ENCODE data around the gene DNMT1.

DNMT1 gene

DNA sequence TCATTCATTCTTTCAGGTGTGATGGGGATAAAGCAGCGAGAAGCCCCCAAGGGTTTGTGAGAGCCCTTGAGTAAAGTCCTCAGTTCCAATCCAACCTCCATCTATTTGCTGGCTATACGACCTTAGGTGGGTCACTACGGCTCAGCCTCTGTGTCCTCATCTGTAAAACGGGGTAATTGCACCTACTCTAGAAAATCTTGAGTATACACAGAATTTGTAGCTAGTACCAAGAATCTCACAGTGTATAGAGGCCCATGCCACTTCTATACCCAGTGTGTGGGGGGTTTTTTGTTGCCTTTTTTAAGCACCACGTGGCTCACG lies 406 bp upstream of the DNMT1 start:
- TF ChIP-seq, protein P1, sequence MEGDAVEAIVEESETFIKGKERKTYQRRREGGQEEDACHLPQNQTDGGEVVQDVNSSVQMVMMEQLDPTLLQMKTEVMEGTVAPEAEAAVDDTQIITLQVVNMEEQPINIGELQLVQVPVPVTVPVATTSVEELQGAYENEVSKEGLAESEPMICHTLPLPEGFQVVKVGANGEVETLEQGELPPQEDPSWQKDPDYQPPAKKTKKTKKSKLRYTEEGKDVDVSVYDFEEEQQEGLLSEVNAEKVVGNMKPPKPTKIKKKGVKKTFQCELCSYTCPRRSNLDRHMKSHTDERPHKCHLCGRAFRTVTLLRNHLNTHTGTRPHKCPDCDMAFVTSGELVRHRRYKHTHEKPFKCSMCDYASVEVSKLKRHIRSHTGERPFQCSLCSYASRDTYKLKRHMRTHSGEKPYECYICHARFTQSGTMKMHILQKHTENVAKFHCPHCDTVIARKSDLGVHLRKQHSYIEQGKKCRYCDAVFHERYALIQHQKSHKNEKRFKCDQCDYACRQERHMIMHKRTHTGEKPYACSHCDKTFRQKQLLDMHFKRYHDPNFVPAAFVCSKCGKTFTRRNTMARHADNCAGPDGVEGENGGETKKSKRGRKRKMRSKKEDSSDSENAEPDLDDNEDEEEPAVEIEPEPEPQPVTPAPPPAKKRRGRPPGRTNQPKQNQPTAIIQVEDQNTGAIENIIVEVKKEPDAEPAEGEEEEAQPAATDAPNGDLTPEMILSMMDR (IDR thresholded peaks at IDR 0.05; ENCODE audit: borderline replicate concordance, control extremely low read depth, extremely low read depth, insufficient read depth, missing control alignments): no peak
- in situ Hi-C loops (cut with MboI; ENCODE audit: low sequenced_read_pairs, unreplicated experiment): no loop called here
- DNase-seq (ENCODE audit: low spot score): no peak

DNA sequence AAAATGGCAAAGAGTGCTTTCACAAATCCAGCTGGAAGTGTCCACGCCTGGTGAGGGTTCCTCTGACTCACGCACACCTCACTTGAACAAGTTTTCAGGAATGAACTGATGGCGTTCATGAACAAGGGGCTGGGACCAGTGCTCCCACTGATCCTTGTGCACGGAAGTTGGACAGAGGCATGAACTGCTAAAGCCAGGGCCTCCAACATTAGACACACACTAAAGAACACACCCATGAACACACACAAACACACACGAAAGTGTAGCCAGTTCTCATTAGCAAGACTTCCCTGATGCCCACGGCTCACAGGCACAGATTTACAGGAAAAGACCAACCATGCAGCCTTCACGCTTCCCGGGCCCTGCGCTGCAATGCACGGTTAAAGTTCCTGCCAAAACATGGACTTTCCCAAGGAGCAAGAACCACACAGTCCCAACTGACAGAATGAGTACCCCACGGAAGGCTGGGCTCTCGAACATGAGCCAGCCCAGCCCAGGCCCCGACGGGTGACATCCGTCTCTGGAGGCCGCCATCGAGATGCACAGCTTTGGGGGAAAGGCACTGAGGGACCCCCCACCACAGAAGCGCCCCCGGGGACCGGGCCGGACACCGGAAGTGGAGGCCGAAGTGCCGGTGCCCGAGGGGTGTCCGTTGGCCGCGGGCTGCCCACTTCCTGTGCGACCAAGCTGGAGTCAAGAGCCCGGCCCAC lies 808 bp downstream of the DNMT1 start:
- no peak for DNase-seq (ENCODE audit: low spot score)
- in situ Hi-C loops (cut with MboI; ENCODE audit: low sequenced_read_pairs, unreplicated experiment): no loop called here
- TF ChIP-seq, protein P1 (IDR thresholded peaks at IDR 0.05; ENCODE audit: borderline replicate concordance, control extremely low read depth, extremely low read depth, insufficient read depth, missing control alignments): no peak

DNA sequence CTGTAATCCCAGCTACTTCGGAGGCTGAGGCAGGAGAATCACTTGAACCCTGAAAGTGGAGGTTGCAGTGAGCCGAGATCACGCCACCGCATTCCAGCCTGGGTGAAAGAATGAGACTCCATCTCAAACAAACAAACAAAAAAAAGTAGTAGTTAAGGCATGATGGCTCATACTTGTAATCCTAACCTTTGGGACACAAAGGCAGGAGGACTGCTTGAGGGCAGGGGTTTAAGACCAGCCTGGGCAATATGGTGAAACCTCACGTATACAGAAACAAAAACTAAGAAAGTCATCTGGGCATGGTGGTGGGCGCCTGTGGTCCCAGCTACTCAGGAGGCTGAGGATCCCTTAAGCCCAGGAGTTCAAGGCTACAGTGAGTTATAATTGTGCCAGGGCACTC lies 1.8 kb downstream of the DNMT1 start:
- no peak for DNase-seq (ENCODE audit: low spot score)
- in situ Hi-C loops (cut with MboI; ENCODE audit: low sequenced_read_pairs, unreplicated experiment): no loop called here
- TF ChIP-seq, protein P1 (IDR thresholded peaks at IDR 0.05; ENCODE audit: borderline replicate concordance, control extremely low read depth, extremely low read depth, insufficient read depth, missing control alignments): no peak

DNA sequence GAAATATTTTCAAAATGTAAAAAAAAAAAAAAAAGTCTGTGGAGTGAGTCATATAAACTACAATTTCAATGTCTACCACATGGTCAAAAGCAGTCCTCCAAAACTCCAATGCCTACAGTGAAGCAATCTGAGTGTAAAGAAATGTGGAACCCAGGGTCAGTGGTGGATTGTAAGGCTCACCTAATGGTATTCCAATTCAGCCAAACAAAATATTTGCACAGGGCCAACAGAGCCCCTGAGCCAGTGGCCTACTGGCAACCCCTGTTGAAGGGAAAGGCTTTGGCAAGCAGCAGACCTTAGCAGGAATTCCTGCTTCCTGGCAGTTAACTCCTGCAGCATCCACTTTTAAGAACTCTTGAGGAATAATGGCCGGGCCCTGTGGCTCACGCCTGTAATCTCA lies 3.4 kb downstream of the DNMT1 start:
- in situ Hi-C loops (cut with MboI; ENCODE audit: low sequenced_read_pairs, unreplicated experiment): no loop called here
- TF ChIP-seq, protein P1 (IDR thresholded peaks at IDR 0.05; ENCODE audit: borderline replicate concordance, control extremely low read depth, extremely low read depth, insufficient read depth, missing control alignments): no peak
- DNase-seq (ENCODE audit: low spot score): no peak

DNA sequence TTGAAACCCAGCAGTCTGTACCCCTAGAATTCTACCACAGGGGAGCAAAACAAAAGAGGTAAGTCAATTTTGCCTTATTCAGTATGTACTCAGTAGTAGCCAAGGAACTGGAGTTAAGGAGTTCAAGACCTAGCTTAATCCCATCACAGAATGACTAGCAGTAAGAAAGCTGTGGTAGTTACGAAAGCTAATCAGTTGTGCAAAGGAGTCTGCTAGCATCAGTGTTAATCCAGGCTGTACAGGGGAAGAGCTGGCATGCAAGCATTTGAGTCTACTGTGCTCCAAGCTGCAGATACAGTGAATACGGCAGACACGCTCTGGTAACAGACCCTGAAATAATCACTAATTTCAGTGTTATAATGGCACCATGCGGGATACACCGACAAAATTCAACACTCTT lies 4.7 kb downstream of the DNMT1 start:
- TF ChIP-seq, protein P1 (IDR thresholded peaks at IDR 0.05; ENCODE audit: borderline replicate concordance, control extremely low read depth, extremely low read depth, insufficient read depth, missing control alignments): no peak
- no peak for DNase-seq (ENCODE audit: low spot score)
- in situ Hi-C loops (cut with MboI; ENCODE audit: low sequenced_read_pairs, unreplicated experiment): no loop called here

DNA sequence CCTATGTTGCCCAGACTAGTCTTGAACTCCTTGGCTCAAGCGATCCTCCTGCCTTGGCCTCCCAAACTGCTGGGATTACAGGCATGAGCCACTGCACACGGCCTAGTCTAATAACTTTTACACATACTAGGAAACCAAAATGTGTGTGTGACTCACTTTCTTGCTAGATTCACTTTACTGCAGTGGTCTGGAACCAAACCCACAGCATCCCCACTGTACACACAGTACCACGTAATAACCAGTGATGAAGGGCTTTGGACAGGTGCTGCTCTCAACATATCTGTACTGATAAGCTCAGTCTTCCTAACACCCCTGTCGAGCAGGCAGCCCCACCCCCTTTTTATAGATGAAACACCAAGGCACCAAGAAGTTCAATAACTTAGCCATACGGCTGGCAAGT lies 5.1 kb downstream of the DNMT1 start:
- DNase-seq (ENCODE audit: low spot score): no peak
- in situ Hi-C loops (cut with MboI; ENCODE audit: low sequenced_read_pairs, unreplicated experiment): no loop called here

More for the DNA sequence above, 5.1 kb downstream of the DNMT1 start:
- TF ChIP-seq, protein P1 (IDR thresholded peaks at IDR 0.05; ENCODE audit: borderline replicate concordance, control extremely low read depth, extremely low read depth, insufficient read depth, missing control alignments): no peak

Data from GM13976 (cell line).